Fibroblast of lung (primary cell): ENCODE measurements around the gene LDB1.

Experiments
- CTCF ChIP-seq, 2 donors: IDR thresholded peaks in 1 of 2; conservative IDR thresholded peaks in 1 of 2; 1 replicate in 1 of 2; 2 replicates in 1 of 2; pipeline ENCODE4 v1.5.1; 2011 to 2012; ENCODE audit warnings: low read length in 2 of 2, control low read depth in 1 of 2, inconsistent platforms in 1 of 2, low read depth in 1 of 2, mild to moderate bottlenecking in 1 of 2
- EZH2 ChIP-seq: IDR thresholded peaks from 2 replicates; pipeline ENCODE4 v1.5.1; 2012; ENCODE audit warnings: low read length, control low read depth, mild to moderate bottlenecking; ENCODE audit errors: missing control alignments

- no peak for TF ChIP-seq CTCF (conservative IDR thresholded peaks at IDR 0.05 in 1 of 2, IDR thresholded peaks at IDR 0.05 in 1 of 2; ENCODE audit: low read depth in 1 of 2, low read length in 2 of 2)
- TF ChIP-seq EZH2, result no peak
These were observed 19.3 kb upstream of the LDB1 start for GRCh38 chr10:102139281-102140110.
